ENCODE data around the gene FOXC1. TPM values are rescaled to one million over a fixed set of nuclear protein-coding genes. Genes with fewer than 3 reads are reported as not detected.

Gene FOXC1
- polyA plus RNA-seq, 4 donors, result 93.5 to 103 (median 97.4) TPM

DNA sequence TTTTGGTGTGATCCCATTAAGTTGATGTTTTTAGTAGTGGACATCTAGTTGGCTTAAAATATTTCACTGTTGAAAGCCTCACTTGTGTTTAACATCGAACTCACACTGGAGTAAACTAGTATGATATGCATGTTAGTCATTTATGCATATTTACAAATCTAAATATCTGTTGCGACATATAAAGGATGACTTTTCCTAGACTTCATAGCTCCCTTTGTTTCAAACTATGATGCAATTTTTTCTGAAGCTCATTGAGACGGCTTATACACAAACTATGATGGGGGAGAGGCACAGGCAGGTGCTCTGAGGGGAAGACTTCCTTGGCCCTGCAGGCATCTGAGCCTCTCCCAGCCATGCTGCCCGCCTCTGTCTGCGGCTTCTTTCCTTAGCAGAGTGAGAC is 11.8 kb upstream of the FOXC1 start:
- no peak for DNase-seq (ENCODE audit: low read depth in 4 of 4, low spot score in 3 of 4)

DNA sequence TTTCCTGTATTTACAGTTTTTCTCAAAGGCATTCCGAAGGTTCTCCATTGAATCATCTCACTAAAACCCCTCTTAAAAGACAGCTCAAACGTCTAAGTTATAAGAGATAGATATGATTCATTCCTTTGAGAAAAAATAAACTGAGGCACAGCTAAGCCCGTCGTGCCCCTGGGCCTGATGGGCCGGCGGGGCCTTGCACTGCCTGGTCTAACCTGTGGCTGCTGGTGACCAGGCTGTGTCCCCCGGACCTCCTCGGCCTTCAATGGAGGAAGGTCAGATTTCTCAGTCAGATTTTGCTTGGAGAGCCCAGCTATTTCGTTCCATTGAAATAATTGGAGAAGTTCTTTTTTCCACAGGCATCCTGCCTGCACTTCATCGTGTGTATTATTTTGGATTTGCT is 11.3 kb upstream of the FOXC1 start:
- DNase-seq (ENCODE audit: low read depth in 4 of 4, low spot score in 3 of 4), result no peak

DNA sequence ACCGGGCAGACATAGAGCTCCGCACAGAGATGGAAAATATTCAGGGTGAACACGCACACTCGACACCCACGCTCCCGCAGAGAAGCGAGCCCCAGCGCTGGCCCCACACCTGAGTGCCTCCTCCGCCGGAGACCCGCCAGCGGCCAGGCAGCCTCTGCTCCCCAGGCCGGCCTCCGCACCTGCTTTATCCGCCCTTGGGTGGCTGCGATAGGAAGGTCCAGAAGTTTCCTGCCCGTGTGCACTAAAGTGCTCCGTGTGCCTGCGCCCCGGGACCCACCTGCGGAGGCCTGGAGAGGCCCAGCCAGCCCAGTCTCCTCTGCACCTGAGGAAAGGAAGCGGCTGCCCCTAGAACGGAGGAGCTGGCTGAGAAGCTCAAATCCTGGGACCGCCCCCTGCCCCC is 10.8 kb upstream of the FOXC1 start:
- DNase-seq (ENCODE audit: low read depth in 4 of 4, low spot score in 3 of 4), result no peak

DNA sequence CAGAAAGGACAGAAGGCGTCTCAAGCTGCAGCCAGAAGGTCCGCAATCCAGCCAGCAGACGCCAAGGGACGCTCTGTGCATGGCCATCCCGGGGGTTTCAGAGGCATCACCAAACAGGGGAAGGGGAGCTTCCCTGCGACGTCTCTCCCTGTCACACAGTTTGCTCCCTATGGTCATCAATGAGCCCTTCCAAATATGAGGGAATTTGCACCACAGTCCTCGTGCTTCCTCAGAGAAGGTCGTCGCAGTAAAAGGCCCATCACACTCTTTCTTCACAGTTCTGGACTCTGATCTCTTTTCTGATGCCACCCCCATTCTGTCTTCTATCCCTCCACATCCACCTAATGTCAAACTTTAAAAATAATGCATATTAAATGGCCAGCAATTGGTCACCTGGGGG is 10.2 kb upstream of the FOXC1 start:
- no peak for DNase-seq (ENCODE audit: low read depth in 4 of 4, low spot score in 3 of 4)

DNA sequence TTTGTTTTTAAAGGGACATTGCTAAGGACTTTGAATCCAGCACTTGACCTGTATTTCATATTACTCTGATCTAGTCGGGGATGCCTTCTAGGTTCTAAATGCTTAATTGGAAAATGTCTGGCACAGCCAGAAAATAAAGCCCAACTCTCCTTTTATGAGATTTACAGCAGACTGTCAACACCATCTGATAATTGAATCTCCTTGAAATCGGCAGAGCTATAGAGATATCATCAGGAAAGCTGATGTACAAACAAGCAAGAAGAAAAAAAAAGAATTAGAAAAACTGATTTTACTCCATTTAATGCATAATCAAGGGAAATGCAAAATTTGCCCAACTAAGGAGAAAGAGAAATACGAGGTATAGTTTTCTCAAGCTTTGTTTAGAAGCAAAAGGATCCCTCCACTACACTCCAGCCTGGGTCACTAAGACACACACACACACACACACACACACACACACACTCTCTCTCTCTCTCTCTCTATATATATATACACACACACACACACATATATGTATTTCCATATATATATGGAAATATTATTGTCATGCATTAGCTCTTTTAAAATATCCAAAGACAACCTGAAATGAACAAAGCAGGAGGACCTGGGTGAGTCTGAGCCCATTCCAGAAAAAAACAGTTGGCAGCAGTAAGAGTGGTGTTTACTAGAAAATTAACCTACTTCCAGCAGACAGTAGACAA is 9.5 kb upstream of the FOXC1 start:
- no peak for DNase-seq (ENCODE audit: low read depth in 4 of 4, low spot score in 3 of 4)

DNA sequence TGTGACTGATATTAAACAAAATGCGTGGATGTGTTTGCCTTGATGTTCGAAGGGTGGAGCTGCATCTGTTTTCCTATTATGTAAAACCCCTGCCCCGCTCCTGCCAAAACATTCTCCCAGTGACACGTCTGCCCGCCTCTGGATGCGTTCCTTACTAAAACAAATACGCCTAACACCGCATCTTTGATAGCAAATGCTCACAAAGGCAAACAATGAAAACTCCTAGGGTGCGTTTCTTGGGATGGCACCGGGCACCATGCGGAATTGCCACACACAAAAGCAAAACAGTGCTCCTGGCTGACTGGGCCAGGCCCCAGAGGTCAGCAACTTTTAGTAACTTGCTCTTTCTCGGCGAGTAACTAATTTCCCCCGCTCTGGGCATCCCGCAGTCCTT is 9.0 kb upstream of the FOXC1 start:
- no peak for DNase-seq (ENCODE audit: low read depth in 4 of 4, low spot score in 3 of 4)

DNA sequence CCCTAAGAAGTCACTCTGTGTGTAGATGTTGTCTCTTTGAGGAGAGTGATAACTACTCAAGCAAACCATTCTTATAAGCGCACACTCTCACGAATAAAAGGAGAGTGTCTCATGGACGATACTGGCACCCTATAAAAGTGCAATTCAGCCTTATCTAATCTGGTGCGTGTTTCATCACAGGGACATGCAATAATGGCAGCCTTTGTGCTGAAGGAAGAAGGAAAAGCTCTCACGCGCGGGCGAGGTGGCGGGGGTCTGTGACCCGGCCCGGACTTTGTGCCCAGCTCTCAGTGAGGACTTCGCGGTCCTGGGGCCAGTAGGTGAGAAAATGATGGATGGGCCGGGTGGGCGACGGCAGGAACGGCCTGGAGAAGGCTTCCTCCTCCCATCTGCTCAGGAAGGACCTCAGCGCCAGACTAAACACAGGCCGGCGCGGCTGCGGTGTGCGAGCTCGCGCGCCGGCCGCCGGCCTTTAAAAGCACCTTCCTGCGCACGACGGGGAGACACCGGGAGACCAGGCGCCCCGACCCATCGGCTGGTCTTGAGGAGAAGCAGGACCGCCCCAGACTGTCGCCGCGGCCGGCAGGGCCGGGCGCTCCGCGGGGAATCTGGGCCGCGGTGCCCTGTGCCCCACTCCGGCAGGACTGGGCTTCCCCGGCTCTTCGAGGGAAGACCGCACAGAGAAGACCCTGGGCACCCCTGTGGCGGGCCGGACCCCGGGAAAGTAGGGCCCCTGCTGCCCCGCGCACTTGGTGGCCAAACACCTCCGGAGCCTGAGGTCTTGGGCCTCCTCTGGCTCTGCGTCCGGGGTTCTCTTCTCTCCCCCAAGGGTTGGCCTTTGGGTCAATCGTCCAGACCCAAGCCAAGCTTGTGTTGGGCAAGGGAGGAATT is 8.3 kb upstream of the FOXC1 start:
- DNase-seq (ENCODE audit: low read depth in 4 of 4, low spot score in 3 of 4), result no peak

DNA sequence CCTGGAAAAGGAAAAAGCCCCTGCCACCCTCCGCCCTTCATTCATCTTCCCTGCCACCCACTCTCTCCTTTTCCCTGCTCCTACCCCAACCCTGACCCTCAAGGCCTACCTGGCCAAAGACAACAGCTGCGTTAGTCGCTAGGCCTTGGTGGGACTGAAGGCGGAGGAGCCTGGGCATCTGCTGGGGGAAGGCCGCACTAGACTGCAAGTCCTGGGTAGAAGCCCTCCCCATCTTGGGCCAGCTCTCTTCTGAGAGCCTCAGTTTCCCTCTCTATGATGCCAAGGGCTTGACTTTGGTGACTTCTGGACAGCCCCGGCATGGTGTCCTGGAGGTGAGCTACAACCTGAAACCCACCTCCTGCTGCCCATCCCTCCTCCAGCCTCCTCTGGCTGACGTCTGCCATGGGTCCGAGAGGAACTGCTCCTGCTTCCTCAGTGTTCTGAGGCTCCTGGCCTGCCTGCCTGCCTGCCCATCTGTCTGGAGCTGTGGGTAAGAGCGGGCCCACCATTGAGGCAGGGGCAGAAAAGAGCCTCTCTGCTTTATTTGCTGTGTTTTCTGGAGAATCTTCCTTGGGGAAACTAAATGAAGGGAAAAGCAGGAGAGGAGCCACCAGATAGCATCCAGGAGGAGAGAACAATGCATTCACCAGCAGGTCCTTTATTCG is 7.5 kb upstream of the FOXC1 start:
- DNase-seq (ENCODE audit: low read depth in 4 of 4, low spot score in 3 of 4), result no peak

DNA sequence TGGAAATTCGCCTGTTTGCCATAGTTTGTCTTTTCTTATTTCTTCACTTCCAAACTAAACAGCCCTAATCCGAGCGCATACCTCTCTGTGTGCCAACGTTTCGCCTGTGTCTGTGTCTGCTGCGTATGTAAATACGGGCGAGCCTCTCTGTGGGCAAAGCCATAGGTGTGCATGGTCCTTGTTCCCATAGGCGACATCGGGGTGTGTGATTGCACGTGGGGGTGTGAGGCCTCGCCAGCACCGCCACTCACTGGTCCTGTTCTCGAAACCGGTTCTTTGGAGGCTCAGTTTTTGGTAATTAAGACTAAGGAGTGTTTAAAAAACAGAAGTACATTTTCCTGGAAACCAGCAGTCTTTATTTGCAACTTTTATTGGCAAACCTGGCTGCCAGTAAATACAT is 6.0 kb upstream of the FOXC1 start:
- no peak for DNase-seq (ENCODE audit: low read depth in 4 of 4, low spot score in 3 of 4)

DNA sequence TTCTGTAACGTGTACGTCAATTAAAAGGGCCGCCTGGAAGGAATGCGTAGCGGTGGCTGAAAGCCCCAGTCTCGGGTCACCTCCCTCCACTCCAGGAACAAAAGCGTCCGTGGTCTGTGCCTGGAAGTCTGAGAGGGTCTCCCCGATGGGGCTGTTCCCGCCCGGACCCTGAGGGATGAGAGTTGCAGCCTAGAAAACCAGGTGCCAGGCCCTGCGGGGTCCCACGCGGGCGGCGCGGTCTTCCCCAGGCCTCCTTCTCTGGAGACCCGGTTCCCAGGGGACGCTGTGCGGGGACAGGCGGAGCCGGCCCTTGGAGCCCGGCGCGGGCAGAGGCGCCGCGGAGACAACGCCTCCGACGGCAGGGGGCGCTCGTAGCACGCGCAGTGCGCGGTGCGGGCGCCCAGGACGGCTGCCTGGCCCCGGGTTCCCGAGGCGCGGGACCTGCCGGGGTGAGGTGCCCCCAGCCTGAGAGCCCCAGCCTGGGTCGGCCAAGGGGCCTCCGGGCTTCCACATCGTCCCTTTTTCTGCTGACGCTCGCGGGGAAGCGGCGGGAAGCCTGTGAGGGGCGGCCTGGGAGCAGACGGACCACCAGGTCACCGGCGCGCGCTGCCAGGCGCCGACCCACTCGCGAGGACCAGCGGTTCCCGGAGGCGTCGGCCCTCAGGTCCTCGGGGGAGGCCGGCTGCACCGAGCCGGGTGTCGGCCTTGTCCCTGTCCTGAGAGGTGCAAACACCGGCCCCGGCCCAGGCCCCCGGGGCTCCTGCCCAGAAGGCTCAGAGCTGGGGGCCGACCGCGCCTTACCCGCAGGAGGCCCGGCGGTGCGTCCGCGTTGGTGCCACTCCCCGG is 5.3 kb upstream of the FOXC1 start:
- DNase-seq (ENCODE audit: low read depth in 4 of 4, low spot score in 3 of 4), result no peak

DNA sequence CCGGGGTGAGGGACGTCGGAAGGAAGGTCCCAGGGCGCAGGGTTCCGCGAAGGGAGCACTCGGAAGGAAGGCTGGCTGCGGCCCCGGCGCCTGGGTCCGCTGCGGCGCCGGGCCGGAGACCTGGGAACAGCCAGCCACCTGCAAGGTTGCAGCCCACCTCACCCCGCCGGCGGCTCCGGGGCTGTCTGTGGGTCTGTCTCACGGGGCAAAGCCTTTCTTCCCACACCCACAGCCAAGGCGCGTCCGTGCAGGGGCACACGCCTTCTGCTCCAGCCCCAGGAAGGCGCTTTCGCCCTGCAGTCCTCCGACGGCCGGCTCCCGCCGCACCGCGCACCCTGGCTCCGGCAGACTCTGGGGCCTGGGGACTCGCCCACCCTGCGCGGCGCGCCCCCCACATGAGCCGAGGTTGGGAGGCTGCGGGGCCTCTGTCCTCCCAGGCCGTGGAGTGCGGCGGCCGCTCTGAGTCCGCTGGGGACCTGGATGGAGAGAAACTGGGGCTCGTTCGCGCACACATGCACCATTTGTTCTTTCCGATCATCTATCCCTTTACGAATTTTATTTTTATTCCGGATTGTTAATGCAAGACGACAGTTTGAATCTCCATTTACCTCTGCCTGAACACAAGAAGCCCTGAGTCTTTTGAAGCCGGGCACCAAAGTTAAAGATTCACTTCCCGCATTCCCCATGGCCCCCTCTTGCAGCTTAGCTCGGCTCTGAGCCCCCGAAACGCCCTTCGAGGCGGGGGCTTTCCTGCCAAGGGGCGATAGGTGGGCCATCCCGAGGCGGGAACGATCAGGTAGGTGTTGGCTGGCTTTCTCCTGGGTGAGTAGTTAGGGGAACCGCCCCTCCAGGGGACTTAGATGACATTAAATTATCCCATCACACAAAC is 4.5 kb upstream of the FOXC1 start:
- DNase-seq (ENCODE audit: low read depth in 4 of 4, low spot score in 3 of 4), result no peak

DNA sequence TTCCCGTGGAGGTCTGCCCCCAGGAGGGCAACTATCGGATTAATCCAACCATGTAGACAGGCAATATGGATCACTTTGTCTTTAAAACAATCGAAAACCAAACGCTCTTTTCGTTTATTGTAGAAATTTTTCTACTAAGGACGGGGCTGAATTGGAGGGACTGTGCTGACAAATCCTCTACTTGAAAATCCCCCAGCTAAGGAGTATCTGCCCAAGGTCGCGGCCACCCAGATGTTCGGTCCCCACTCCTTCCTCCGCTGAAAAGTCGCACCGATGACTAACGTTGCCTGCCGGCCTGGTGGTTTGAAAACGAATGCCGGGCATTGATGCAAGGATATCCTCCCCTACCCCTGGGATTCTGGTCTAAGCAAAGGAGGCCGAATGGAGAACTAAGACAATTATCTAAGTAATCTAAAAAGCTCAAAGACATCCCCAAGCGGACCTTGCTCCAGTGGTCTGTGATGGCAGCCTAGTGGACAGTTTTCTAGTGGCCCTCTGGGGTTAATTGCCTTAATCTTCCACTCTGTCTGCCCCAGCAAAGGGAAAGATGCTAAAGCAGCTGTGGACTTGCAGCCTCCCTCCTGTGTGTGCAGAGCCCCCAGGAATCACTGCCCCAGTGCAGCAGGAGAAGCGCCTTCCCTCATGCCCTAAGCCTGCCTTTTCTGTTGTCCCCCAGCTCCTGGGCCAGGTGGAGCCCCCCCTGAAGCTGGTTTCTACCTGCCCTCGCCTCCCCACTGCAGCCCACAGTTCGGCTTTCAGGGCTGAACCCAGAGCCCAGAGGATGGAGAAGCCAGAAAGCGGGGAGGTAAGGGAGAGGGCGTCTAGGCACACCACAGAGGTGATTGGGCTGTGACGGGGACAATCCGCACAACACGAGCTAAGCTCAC is 3.6 kb upstream of the FOXC1 start:
- DNase-seq (ENCODE audit: low read depth in 4 of 4, low spot score in 3 of 4), result no peak

DNA sequence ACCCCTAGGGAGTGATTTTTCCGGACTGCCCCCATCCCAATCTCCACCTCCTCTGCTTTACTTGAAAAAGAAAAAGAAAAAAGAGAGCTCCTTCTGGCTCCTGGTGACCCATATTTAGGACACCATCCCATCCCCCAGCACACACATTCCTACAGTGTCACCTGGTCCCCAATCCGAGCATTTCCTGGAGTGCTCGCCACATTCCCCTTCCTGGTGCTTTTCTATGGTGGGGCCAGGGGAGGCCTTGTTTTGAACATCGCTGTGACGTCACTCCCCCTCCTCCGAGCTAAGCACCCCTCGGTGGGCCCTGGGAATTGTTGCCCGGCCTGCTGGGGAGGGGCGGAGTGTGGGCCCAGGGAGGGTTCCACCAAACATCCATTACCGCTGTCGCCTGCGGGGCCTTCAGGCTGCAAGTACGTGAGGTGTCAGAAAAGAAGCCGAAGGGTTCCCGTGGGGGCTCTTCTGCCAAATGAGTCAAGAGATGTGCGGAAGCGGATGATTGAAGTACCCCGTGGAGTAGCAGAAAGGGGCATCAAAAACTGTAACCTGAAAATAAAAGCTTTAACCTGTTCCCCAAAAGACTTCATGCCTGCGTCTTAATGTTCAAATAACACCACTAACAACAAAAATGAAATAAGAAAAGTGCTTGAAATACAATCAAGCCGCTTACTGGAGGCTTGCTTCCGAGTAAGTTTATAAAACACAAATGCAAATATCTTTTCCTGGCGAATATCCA is 2.8 kb upstream of the FOXC1 start:
- DNase-seq (ENCODE audit: low read depth in 4 of 4, low spot score in 3 of 4), result no peak

DNA sequence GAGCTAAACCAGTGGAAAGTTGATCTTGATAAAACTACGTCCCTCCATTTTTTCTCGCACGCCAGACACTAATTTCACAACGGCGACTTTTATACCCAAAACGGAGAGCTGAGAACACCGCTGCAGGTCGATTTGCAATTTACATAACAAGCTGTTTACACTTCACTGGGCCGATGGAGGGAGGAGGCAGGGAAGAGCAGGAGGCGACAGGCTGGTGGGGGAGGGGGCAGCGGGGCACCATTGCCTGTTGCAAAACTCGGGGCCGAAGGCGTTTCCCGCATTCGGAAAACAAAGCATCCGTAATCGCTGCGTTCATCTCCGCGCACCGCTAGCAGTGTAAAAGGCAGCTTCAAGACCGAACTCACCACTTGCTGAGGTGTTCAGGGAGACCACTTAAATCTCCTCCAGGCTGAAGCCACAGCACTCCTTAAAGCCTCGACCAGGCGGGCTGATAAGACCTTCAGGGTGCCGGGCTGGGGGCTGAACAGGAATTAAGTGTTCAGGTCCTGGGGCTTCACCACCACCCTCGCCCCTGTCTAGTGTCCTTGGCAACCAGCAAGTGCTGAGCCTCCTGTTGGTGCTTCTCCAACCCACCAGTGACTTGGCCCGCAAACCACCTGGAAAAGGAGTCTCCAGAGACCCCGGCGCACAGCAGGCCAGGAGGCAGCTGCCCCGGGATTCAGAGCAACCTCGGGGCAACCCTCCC is 2.0 kb upstream of the FOXC1 start:
- DNase-seq (ENCODE audit: low read depth in 4 of 4, low spot score in 3 of 4), result no peak

DNA sequence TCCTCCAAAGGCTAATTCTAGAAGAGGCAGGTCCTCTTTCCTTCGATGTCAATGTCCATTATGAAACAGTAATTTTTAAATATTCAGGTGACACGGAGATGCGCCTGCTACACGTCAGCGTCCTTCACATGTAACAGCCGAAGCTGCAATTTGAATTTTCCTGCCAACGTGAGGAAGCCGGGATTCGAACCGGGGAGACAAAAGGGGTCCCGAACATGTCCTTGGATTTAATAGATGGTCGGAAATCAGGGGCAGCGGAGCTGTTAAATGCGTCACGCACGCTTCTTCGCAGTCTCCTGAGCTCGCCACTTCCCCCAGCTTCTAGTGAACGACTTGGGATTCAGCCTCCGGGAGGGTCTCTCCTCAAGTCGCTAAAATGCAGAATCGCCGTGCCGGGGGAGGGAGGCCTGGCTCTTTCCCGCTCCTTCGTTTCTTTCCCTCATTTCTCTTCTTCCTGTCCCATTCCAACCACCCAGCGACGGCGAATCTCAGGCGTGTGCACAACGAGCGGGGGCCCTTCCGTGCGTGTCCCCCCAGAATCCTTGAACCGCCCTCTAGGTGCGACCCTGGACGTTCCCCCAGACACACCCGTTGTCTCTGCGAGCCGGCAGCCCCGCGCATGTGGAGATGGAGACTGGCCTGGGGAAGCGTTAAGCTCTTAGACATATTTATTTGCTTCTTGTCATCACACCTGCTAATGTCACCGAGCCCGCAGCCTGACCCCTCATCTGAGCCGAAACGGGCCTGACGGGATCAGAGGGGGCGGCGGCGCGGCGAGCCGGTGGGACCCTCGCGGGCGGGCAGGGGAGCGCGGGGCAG is 1.3 kb upstream of the FOXC1 start:
- DNase-seq (ENCODE audit: low read depth in 4 of 4, low spot score in 3 of 4), result no peak

DNA sequence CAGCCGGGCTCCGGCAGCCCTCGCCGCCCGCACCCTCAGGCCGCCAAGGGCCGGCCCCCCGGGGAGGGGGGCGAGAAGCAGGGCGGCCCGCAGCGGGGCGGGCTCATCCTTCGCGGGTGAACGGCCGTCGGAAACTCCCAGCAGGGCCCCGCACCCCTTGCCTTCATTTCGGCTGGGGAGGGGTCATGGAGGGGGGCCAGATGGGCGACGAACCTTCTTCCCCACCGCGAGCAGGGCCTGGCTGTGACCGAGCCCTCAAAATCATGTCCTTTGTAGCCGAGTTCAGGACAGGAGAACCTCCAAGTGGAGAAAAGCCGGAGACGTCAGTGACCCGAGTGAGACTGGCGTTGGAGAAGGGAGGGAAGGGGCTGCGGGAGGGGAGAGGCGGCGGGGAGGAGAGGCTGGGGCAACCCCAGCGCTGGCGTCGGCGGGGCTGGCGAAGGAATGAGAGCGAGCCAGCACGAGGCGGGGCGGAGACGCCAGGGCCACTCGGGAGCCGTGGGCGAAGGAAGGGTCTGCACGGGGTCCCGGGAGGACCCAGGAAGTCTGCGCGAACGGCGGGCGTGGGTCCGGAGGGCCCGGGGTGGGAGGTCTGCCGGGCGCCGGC is 571 bp upstream of the FOXC1 start:
- DNase-seq (ENCODE audit: low read depth in 4 of 4, low spot score in 3 of 4), result no peak
